ENCODE data around the gene PPP2R2B.
"Not testable (repeated sequence)": the region's sequence is repeated elsewhere in the genome, so short reads cannot be mapped to it uniquely, and the experiment has no call there.

PPP2R2B gene

GRCh38 chr5:146564007-146564762 is 314.4 kb downstream of the PPP2R2B start:
- Mint-ChIP-seq H3K36me3 (ENCODE audit: low read depth) (no peaks in the 10 kb centered on the region), H3K27me3 (ENCODE audit: low read depth, poor library complexity) (peaks cover 3% of the 10 kb centered on the region), H3K9me3 (no peaks in the 10 kb centered on the region), H3K4me3 (no peak overlapping the region), H3K27ac (peak overlapping the region; percentile 56), H3K4me1 (peaks cover 20% of the 10 kb centered on the region)
- DNase-seq, result no peak
- no peak for TF ChIP-seq CTCF (IDR thresholded peaks at IDR 0.05)

DNA sequence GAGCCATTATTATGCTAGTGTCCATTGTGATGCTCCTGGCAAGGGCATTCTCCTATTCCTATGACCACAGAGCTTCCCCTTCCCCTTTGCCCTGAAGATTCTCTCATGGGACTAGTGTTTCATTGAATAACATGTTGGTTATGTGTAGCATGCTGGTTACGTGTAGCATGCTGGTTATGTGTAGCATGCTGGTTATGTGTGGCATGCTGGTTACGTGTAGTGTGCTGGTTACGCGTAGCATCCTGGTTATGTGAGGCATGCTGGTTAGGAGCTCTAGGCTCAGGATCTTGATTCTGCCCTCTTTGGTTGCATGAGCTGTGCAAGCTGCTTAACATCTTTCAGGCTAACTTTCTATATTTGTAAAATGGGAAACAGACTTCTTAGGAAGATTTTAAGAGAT is 316.1 kb downstream of the PPP2R2B start:
- Mint-ChIP-seq H3K36me3 (ENCODE audit: low read depth) (no peaks in the 10 kb centered on the region), H3K27ac (no peak overlapping the region), H3K27me3 (ENCODE audit: low read depth, poor library complexity) (peaks cover 3% of the 10 kb centered on the region), H3K4me3 (no peak overlapping the region), H3K9me3 (peaks cover 7% of the 10 kb centered on the region), H3K4me1 (peaks cover 20% of the 10 kb centered on the region)
- no peak for DNase-seq
- no peak for TF ChIP-seq CTCF (IDR thresholded peaks at IDR 0.05)

DNA sequence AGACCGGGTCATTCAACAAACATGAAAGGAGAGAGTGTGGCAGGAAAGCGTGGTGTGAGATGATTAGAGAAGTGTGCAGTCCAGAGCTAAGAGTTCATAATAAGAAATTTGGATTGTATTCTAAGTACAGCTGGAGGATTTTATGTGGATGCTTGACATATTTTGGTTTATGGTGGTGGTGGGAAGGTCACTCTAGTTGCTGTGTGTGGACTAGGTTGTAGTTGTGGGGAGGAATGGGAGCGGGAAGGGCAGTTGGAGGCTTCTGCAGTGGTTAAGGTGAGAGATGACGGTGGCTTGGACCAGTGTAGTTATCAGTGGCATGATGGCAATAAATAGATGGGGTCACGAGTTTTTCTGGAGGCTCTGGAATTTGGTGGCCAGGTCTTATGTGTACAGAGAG is 316.8 kb downstream of the PPP2R2B start:
- Mint-ChIP-seq H3K9me3 (peaks cover 8% of the 10 kb centered on the region), H3K27me3 (ENCODE audit: low read depth, poor library complexity) (peaks cover 3% of the 10 kb centered on the region), H3K36me3 (ENCODE audit: low read depth) (no peaks in the 10 kb centered on the region), H3K27ac (no peak overlapping the region), H3K4me3 (no peak overlapping the region), H3K4me1 (peaks cover 20% of the 10 kb centered on the region)
- TF ChIP-seq CTCF (IDR thresholded peaks at IDR 0.05), result no peak
- no peak for DNase-seq

DNA sequence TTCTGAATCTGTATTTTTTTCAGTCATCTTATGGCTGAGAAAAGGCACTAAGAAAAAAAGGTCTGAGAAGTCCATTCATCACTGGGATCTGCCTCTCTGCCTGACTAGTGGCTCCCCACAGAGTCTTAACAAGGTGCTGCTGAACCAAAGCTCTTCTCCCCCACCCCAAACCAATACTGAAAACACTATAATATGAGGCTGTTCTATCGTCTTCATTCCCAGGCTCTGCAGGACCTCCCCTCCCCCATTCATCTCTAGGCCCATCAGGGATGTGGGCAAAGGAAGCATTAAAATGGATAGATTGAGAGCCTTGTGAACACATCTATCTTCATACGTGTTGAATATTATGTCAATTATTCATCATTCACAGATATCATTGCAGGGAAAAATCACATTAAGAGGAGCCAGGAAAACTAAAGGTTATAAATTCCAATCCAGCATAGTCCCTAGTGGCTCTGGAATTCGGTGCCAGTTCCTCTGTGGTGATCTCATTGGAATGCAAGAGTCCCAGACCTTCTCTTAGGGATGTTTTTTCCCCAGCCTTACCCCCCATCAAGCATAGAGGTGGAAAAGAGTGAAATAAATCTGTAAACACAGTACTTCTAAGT is 318.2 kb downstream of the PPP2R2B start:
- Mint-ChIP-seq H3K27ac (peak overlapping the region; percentile 4), H3K9me3 (peaks cover 12% of the 10 kb centered on the region), H3K4me1 (peaks cover 13% of the 10 kb centered on the region), H3K36me3 (ENCODE audit: low read depth) (no peaks in the 10 kb centered on the region), H3K4me3 (no peak overlapping the region), H3K27me3 (ENCODE audit: low read depth, poor library complexity) (no peaks in the 10 kb centered on the region)
- no peak for TF ChIP-seq CTCF (IDR thresholded peaks at IDR 0.05)
- no peak for DNase-seq

DNA sequence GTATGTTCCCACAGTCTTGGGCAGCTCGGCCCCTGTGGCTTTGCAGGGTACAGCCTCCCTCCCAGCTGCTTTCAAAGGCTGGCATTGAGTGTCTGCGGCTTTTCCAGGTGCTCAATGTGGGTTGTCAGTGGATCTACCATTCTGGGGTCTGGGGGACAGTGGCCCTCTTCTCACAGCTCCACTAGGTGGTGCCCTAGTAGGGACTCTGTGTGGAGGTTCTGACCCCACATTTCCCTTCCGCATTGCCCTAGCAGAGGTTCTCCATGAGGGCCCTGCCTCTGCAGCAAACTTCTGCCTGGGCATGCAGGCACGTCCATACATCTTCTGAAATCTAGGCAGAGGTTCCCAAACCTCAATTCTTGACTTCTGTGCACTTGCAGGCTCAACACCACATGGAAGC is 321.7 kb downstream of the PPP2R2B start:
- not testable (repeated sequence) for H3K36me3 Mint-ChIP-seq (ENCODE audit: low read depth); H3K27me3 Mint-ChIP-seq (ENCODE audit: low read depth, poor library complexity); DNase-seq; H3K27ac Mint-ChIP-seq; H3K4me3 Mint-ChIP-seq; H3K4me1 Mint-ChIP-seq
- peaks cover 12% of the 10 kb centered on the region for H3K9me3 Mint-ChIP-seq

DNA sequence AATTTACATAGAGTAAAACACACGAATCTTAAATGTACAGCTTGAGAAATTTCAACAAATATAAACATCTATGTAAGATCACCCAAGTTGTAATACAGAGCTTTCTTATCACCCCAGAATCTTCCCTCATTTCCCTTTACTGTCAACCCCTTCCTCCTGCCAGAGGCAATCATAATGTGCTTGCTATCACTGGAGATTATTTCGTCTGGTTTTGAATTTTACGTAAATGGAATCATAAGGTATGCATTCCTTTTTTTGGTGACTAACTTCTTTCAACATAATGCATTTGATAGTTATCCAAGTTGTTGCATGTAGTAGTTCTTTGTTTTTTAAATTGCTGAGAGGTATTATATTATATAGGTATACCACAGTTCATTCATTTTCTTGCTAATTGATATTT is 325.1 kb downstream of the PPP2R2B start:
- Mint-ChIP-seq H3K27me3 (ENCODE audit: low read depth, poor library complexity) (peaks cover 9% of the 10 kb centered on the region), H3K4me3 (no peak overlapping the region), H3K4me1 (no peaks in the 10 kb centered on the region), H3K36me3 (ENCODE audit: low read depth) (no peaks in the 10 kb centered on the region), H3K9me3 (peaks cover 12% of the 10 kb centered on the region), H3K27ac (no peak overlapping the region)
- no peak for TF ChIP-seq CTCF (IDR thresholded peaks at IDR 0.05)
- no peak for DNase-seq

Data from nephron progenitor cell (in vitro differentiated cells).